Loucy (cell line): ENCODE results near the gene FGGY.
A peak's percentile ranks its signal among the peaks of the same experiment; 100 is the strongest.

ENCODE experiments used
- H2AFZ ChIP-seq: fragments of 200-600 bp; sonication (generic); 2 replicates; pipeline ENCODE4 v1.6.0; 2016; ENCODE audit warnings: antibody characterized with exemption, mild to moderate bottlenecking, low read length, moderate library complexity
- H3F3A ChIP-seq: fragments of 200-600 bp; 2 replicates; pipeline ENCODE4 v1.6.0; 2016; ENCODE audit warnings: antibody characterized with exemption, low read depth, mild to moderate bottlenecking
- H3K27me3 ChIP-seq: fragments of 200-600 bp; sonication (generic); 2 replicates; pipeline ENCODE4 v1.6.1; 2014; ENCODE audit warnings: low read length, mild to moderate bottlenecking; ENCODE audit not compliant: insufficient read depth, poor library complexity, severe bottlenecking
- H3K36me3 ChIP-seq: fragments of 200-600 bp; sonication (generic); 2 replicates; pipeline ENCODE4 v1.6.1; 2016; ENCODE audit warnings: low read length; ENCODE audit not compliant: insufficient read depth
- H3K4me1 ChIP-seq: fragments of 200-600 bp; sonication (generic); 2 replicates; pipeline ENCODE4 v1.5.1; 2014; ENCODE audit warnings: low read length, mild to moderate bottlenecking; ENCODE audit not compliant: insufficient read depth, poor library complexity, severe bottlenecking
- H3K4me2 ChIP-seq: fragments of 200-600 bp; sonication (generic); 2 replicates; pipeline ENCODE4 v1.6.0; 2014; ENCODE audit warnings: antibody characterized with exemption, low read length, low read depth, mild to moderate bottlenecking; ENCODE audit not compliant: poor library complexity, severe bottlenecking
- H3K4me3 ChIP-seq: fragments of 200-600 bp; sonication (generic); 2 replicates; pipeline ENCODE4 v1.5.1; 2014; ENCODE audit warnings: low read length, mild to moderate bottlenecking, mixed read lengths; ENCODE audit not compliant: poor library complexity, severe bottlenecking
- H3K79me2 ChIP-seq: fragments of 200-600 bp; sonication (generic); 2 replicates; pipeline ENCODE4 v1.6.1; 2014; ENCODE audit warnings: low read length; ENCODE audit not compliant: insufficient read depth
- H3K9ac ChIP-seq: fragments of 200-600 bp; sonication (generic); 2 replicates; pipeline ENCODE4 v1.6.0; 2014; ENCODE audit warnings: mild to moderate bottlenecking, low read depth, low read length, moderate library complexity; ENCODE audit not compliant: poor library complexity, severe bottlenecking
- H3K9me2 ChIP-seq: fragments of 200-600 bp; sonication (generic); replicated peaks from 2 replicates; pipeline ENCODE4 v1.6.1; 2016; ENCODE audit warnings: low read depth, low read length, mixed read lengths
- H3K9me3 ChIP-seq: fragments of 200-600 bp; sonication (generic); 2 replicates; pipeline ENCODE4 v1.6.1; 2014; ENCODE audit warnings: mild to moderate bottlenecking, antibody characterized with exemption, low read length, low read depth; ENCODE audit not compliant: insufficient read depth
- H4K20me1 ChIP-seq: fragments of 200-600 bp; sonication (generic); 2 replicates; pipeline ENCODE4 v1.6.0; 2014; ENCODE audit warnings: antibody characterized with exemption, low read length, mild to moderate bottlenecking; ENCODE audit not compliant: insufficient read depth, poor library complexity, severe bottlenecking
- CTCF ChIP-seq: fragments of 200-600 bp; sonication (generic); conservative IDR thresholded peaks from 2 replicates; pipeline ENCODE4 v1.5.1; 2014; ENCODE audit warnings: mild to moderate bottlenecking, antibody characterized with exemption, low read length
- EZH2phosphoT487 ChIP-seq: fragments of 200-600 bp; IDR thresholded peaks from 2 replicates; pipeline ENCODE4 v1.6.1; 2018; ENCODE audit warnings: antibody characterized with exemption, mild to moderate bottlenecking, moderate library complexity, borderline replicate concordance

FGGY gene

GRCh38 chr1:59716832-59717231 lies 419.9 kb downstream of the FGGY start:
- no peaks in the 10 kb centered on the region for H3K27me3 ChIP-seq
- H4K20me1 ChIP-seq = no peaks in the 10 kb centered on the region
- H2AFZ ChIP-seq = no peak overlapping the region
- TF ChIP-seq EZH2phosphoT487 = no peak
- TF ChIP-seq CTCF = no peak
- no peaks in the 10 kb centered on the region for H3F3A ChIP-seq
- no peak overlapping the region for H3K9ac ChIP-seq
- H3K36me3 ChIP-seq = no peaks in the 10 kb centered on the region
- no peaks in the 10 kb centered on the region for H3K4me1 ChIP-seq
- H3K9me2 ChIP-seq = no peaks in the 10 kb centered on the region
- no peaks in the 10 kb centered on the region for H3K79me2 ChIP-seq
- no peaks in the 10 kb centered on the region for H3K9me3 ChIP-seq
- no peak overlapping the region for H3K4me2 ChIP-seq
- H3K4me3 ChIP-seq = no peak overlapping the region

GRCh38 chr1:59718064-59718988 lies 421.4 kb downstream of the FGGY start:
- Histone ChIP-seq H3K27me3 (no peaks in the 10 kb centered on the region), H3K9me2 (no peaks in the 10 kb centered on the region), H3K36me3 (no peaks in the 10 kb centered on the region), H3F3A (no peaks in the 10 kb centered on the region), H3K79me2 (no peaks in the 10 kb centered on the region), H3K9me3 (no peaks in the 10 kb centered on the region), H3K4me2 (no peak overlapping the region), H3K9ac (no peak overlapping the region), H3K4me1 (no peaks in the 10 kb centered on the region), H2AFZ (no peak overlapping the region), H3K4me3 (no peak overlapping the region), H4K20me1 (no peaks in the 10 kb centered on the region)
- TF ChIP-seq EZH2phosphoT487 = no peak
- peak; percentile 72 for TF ChIP-seq CTCF

- no peaks in the 10 kb centered on the region for H3K4me1 ChIP-seq
- H3K9me3 ChIP-seq = no peaks in the 10 kb centered on the region
- H3K4me2 ChIP-seq = no peak overlapping the region
- no peak overlapping the region for H2AFZ ChIP-seq
- H3K36me3 ChIP-seq = no peaks in the 10 kb centered on the region
- no peaks in the 10 kb centered on the region for H3K9me2 ChIP-seq
- H4K20me1 ChIP-seq = no peaks in the 10 kb centered on the region
- H3K79me2 ChIP-seq = no peaks in the 10 kb centered on the region
- TF ChIP-seq CTCF (no peak), EZH2phosphoT487 (no peak)
- H3K9ac ChIP-seq = no peak overlapping the region
- H3F3A ChIP-seq = no peaks in the 10 kb centered on the region
- H3K4me3 ChIP-seq = no peak overlapping the region
- H3K27me3 ChIP-seq = no peaks in the 10 kb centered on the region
Observed at GRCh38 chr1:59718989-59719360, 422.1 kb downstream of the FGGY start.
